Thoracic aorta (tissue), 2 donors: Measurements from ENCODE around the gene STOX1. TPM values are rescaled to one million over a fixed set of nuclear protein-coding genes. Genes with fewer than 3 reads are reported as not detected.
"Not testable (repeated sequence)": the region's sequence is repeated elsewhere in the genome, so short reads cannot be mapped to it uniquely, and the experiment has no call there.

Experiments used
- ATAC-seq: fragments of 150-250 bp; one replicate; pipeline ENCODE4 v1.8.0; 2017; ENCODE audit warnings: low read depth; ENCODE audit not compliant: insufficient number of reproducible peaks, low FRiP score
- DNase-seq: peaks from one replicate; pipeline ENCODE4 v3.0.0-alpha.2; 2020; ENCODE audit warnings: low spot score
- H3K27ac ChIP-seq, 2 donors: fragments of 200-600 bp; sonication (generic); 1 replicate in 1 of 2; 2 replicates in 1 of 2; pipeline ENCODE4 v1.5.1; 2016; ENCODE audit warnings: mild to moderate bottlenecking in 2 of 2, moderate library complexity in 2 of 2
- H3K27me3 ChIP-seq: fragments of 200-600 bp; sonication (generic); replicated peaks from 2 replicates; pipeline ENCODE4 v1.6.0; 2016; ENCODE audit warnings: mild to moderate bottlenecking; ENCODE audit not compliant: insufficient read depth
- H3K36me3 ChIP-seq: fragments of 200-600 bp; sonication (generic); one replicate; pipeline ENCODE4 v1.5.1; 2016
- H3K4me1 ChIP-seq, 2 donors: fragments of 200-600 bp; sonication (generic); 1 replicate in 1 of 2; 2 replicates in 1 of 2; pipeline versions ENCODE4 v1.5.1 to v1.6.0; 2016; ENCODE audit warnings: low read depth in 2 of 2, mild to moderate bottlenecking in 1 of 2; ENCODE audit not compliant: control insufficient read depth in 1 of 2
- H3K4me3 ChIP-seq: fragments of 200-600 bp; sonication (generic); 2 replicates; pipeline ENCODE4 v1.5.1; 2016; ENCODE audit warnings: mild to moderate bottlenecking
- H3K9me3 ChIP-seq: fragments of 200-600 bp; sonication (generic); 2 replicates; pipeline ENCODE4 v1.5.1; 2016
- total RNA-seq, 2 donors: library from RNA; depleted of rRNA; stranded (reverse); fragments of >200 nt; gene quantifications; one replicate each; pipeline versions ENCODE4 v1.1.0 to v1.2.3, GENCODE V29; 2016
- TF ChIP-seq, protein P1 (sequence below): fragments of 200-600 bp; sonication (generic); IDR thresholded peaks from one replicate; pipeline ENCODE4 v1.5.1; 2019; ENCODE audit warnings: antibody characterized with exemption

The STOX1 gene
- total RNA-seq, 2 donors from 2014 or later = 0.14 TPM; not detected in 1

DNA sequence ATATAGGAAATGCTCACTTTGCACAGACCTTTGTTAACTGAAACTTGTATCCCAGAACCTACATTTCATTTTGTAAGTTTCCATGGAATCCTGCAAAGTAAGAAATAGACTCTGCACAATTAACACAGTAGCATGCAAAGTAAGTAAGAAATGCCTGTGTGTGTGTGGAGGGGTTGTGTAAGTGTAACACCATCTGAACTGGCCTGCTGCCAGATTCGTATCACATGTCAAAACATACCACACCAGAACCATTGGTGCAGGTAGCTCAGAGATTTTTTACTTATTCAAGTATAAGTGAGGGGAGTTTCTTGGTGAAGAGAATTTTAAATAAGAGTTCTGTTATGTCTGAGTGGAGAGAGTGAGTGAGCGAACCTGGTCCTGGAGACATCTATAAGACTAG is 110.8 kb downstream of the STOX1 start:
- no peak for ATAC-seq
- no peaks in the 10 kb centered on the region for H3K27me3 ChIP-seq
- DNase-seq = no peak
- H3K27ac ChIP-seq = no peak overlapping the region
- TF ChIP-seq, protein P1, sequence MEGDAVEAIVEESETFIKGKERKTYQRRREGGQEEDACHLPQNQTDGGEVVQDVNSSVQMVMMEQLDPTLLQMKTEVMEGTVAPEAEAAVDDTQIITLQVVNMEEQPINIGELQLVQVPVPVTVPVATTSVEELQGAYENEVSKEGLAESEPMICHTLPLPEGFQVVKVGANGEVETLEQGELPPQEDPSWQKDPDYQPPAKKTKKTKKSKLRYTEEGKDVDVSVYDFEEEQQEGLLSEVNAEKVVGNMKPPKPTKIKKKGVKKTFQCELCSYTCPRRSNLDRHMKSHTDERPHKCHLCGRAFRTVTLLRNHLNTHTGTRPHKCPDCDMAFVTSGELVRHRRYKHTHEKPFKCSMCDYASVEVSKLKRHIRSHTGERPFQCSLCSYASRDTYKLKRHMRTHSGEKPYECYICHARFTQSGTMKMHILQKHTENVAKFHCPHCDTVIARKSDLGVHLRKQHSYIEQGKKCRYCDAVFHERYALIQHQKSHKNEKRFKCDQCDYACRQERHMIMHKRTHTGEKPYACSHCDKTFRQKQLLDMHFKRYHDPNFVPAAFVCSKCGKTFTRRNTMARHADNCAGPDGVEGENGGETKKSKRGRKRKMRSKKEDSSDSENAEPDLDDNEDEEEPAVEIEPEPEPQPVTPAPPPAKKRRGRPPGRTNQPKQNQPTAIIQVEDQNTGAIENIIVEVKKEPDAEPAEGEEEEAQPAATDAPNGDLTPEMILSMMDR = no peak
- H3K9me3 ChIP-seq = no peaks in the 10 kb centered on the region
- peaks cover 15% of the 10 kb centered on the region for H3K36me3 ChIP-seq
- no peak overlapping the region for H3K4me3 ChIP-seq
- no peaks in the 10 kb centered on the region for H3K4me1 ChIP-seq

DNA sequence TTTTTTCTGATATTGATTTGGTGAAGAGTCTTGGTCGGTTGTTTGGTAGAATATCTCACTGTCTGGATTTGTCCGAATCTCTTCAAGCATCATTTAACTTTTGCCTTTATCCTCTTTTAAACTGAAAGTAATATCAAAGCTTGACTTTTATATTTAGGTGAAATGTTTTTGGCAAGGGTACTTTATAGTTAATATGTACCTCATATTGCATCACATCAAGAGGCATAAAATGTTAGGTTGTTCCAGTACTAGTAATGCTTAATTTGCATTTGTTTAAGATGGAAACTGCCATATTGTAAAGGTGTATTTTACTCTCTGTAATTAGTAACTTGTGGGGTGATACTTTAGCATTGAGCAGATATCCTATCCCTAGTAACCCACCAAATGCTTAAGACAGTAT is 111.6 kb downstream of the STOX1 start:
- TF ChIP-seq, protein P1 = no peak
- Histone ChIP-seq H3K27ac (no peak overlapping the region), H3K27me3 (no peaks in the 10 kb centered on the region), H3K36me3 (peaks cover 14% of the 10 kb centered on the region), H3K4me3 (no peak overlapping the region), H3K9me3 (no peaks in the 10 kb centered on the region), H3K4me1 (no peaks in the 10 kb centered on the region)
- DNase-seq = no peak
- no peak for ATAC-seq

DNA sequence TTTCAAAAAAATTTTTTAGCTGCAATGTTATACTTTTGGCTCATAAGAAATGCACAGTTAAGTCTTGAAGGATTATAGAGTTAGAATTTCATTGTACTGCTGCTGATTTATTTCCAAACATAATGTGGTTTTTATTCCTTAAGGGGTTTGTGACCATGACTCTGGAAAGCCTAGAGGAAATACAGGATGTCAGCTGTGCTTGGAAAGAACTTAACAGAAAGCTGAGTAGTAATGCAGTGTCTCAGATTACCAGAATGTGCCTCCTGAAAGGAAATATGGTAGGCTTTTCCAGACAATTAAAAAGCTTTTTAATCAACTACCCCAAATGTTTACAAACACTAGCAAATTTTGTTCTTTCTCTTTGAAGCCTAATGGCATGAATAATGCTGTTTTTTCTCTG is 113.6 kb downstream of the STOX1 start:
- not testable (repeated sequence) for H3K4me3 ChIP-seq, H3K9me3 ChIP-seq, H3K4me1 ChIP-seq, DNase-seq, H3K27ac ChIP-seq, H3K27me3 ChIP-seq, ATAC-seq
- peaks cover 16% of the 10 kb centered on the region for H3K36me3 ChIP-seq

Other genes with a start within 250 kb of the STOX1 start
- 10 to 100 TPM; 48.6 to 86.9 TPM for gene CCAR1, start 106.3 kb upstream of the STOX1 start, total RNA-seq
- gene DDX50, start 73.8 kb downstream of the STOX1 start, total RNA-seq = 10 to 100 TPM; 30.6 to 33.9 TPM
- 100 to 1,000 TPM in 1 of 2 donors, 10 to 100 TPM in 1; 32.1 to 122 TPM for gene DDX21, start 128.6 kb downstream of the STOX1 start, total RNA-seq
- gene KIFBP, start 161.3 kb downstream of the STOX1 start, total RNA-seq = 10 to 100 TPM; 31.3 to 45.1 TPM